ENCODE measurements around the gene MAP3K14.
"Not testable (repeated sequence)": the region's sequence is repeated elsewhere in the genome, so short reads cannot be mapped to it uniquely, and the experiment has no call there.

Gene MAP3K14

GRCh38 chr17:45264988-45265387 lies 51.8 kb downstream of the MAP3K14 start:
- Histone ChIP-seq H3K4me3 (no peak overlapping the region), H3K27ac (no peak overlapping the region)

DNA sequence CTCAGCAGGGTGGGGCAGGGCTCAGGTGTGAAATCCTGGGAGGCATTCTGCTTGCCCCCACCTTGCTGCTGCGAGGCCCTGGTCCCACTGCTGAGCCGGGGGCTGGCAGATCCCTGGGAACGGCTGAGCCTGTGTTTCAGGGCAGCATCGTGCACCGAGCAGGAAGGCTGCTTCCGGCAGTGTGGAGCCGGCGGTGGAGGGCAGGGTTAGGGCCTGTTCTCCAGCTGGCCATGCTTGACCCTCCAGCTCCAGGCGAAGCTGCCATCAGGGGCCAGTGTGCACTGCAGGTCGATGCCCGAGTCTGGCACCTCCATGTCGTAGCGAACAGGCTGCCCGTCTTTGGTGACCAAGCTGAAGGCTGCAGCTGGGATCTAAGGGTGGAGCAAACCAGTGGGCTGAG lies 52.4 kb downstream of the MAP3K14 start:
- peak overlapping the region in 1 of 21 experiments; percentile 10 for H3K27ac ChIP-seq
- H3K4me3 ChIP-seq: no peak overlapping the region

DNA sequence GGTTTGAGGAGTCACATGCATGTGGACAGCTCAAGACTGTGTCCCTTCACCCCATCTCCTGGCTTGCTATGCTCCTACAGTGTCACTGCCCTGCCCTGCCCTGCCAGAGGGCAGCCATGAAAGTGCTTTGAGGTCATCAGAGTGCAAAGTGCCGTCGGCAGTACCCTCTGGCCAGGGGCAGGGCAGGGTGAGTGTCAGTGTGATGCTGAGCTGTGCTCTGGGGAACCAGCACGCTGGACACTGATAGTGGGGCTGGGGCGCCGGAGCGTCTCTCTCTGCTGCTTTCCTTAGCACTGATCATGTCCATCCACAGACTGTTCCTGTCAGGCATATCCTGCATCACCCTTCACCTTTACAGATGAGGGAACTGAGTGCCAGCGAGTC lies 53.4 kb downstream of the MAP3K14 start:
- peak overlapping the region in 8 of 21 experiments; percentile 11 to 87 (median 53) for H3K27ac ChIP-seq

DNA sequence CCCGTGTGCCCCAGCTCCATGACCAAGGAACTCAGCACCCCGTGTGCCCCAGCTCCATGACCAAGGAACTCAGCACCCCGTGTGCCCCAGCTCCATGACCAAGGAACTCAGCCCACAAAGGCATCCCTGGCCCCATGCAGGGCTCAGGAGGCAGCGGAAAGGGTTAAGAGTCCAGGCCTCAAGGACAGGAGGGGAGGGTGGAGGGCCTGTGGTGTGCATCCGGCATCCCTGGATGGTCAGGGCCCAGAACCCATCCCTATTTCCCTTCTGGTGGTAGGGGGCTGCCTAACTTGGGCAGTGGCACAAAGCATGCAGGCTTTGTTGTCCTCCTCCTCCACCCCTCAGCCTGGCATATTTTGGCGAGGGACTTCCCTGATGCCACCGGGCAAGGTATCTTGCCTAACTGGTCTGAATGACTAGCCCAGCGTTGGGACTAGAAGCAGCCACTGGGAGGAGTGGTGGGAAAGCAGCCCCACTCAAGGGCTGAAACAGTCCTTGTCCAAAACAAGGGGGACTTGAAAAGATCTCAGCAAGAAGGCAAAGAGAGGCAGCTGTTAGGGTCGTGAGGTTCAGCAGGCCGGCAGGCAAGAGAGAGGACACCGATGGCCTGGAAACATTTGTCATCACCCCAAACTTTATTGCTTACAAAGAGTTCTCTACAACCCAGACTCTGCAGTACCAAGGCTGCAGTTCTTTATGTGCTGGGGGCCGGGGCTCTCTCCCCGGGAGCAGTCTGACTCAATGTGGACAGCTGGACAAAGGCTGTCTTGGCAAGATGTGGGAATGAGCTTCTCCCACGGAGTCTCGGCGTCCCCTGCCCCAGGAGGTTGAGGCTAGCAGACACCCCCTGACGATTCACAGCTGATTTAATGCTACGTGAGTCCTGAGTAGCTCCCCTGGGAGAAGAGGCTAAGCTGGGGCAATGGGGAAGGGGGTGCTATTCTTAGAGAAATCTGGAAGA lies 54.0 kb downstream of the MAP3K14 start:
- peak overlapping the region in 18 of 21 experiments; percentile 12 to 87 (median 64) for H3K27ac ChIP-seq
- peak overlapping the region in 6 of 7 experiments; percentile 38 to 59 (median 44) for H3K4me3 ChIP-seq

More for the DNA sequence above, 53.4 kb downstream of the MAP3K14 start:
- no peak overlapping the region for H3K4me3 ChIP-seq

GRCh38 chr17:45261577-45262515 lies 55.0 kb downstream of the MAP3K14 start, which contains the start of gene SPATA32:
TSS of gene SPATA32 (minus strand) at chr17:45262094. CDS start at chr17:45262016, 78 bp downstream.
- Histone ChIP-seq H3K27ac (peak within 1 kb of the TSS in 20 of 21 experiments; percentile 12 to 87 (median 58)), H3K4me3 (peak within 1 kb of the TSS; percentile 38 to 59 (median 44))

DNA sequence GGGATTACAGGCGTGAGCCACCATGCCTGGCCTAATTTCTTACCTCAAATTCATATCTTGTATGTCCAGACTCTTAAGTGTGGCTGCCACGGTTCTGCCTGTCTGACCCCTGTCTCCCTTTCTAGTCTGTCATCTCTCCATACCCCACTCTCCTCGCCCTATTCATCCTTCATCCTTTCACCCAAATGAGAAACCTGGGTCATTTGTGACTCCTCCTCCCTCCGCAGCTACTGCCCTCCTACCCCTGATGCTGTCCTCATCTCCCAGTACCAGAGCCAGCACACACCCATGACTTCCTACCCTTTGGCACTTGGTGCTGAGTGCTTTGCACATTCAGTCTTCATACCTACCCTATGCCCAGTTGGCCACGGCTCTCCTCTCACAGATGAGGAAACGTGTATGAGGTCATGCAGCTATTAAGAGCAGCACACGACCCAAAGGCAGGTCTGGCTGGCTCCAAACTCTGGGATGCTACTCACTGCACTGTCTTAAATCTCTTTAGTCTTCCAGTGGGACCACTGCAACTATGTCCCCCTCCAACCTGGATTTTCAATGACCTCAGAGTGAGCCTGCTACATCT lies 56.5 kb downstream of the MAP3K14 start:
- no peak overlapping the region for H3K27ac ChIP-seq
- H3K4me3 ChIP-seq: no peak overlapping the region

DNA sequence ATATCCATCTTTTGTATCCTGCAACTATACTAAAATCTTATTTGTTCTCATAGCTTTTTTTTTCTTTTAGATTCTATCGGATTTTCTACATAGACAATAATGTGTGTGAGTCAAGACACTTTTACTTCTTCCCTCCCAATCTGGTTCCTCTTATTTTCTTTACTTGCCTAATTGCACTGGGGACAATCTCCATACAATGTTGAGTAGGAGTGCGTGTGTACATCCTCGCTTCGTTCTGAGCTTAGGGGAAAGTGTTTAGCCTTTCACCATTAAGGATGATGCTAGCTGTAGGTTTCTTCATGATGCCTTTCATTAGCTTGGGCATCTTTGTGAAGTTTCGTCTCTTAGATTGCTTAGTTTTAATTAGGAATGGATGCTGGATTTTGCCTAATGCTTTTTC lies 57.8 kb downstream of the MAP3K14 start:
- Histone ChIP-seq H3K4me3 (no peak overlapping the region), H3K27ac (no peak overlapping the region)

- H3K4me3 ChIP-seq: no peak overlapping the region
- H3K27ac ChIP-seq: no peak overlapping the region
These were observed 59.7 kb downstream of the MAP3K14 start for GRCh38 chr17:45257115-45257514.

- Histone ChIP-seq H3K27ac (no peak overlapping the region), H3K4me3 (no peak overlapping the region)
These were observed 60.5 kb downstream of the MAP3K14 start for GRCh38 chr17:45256114-45256966.

DNA sequence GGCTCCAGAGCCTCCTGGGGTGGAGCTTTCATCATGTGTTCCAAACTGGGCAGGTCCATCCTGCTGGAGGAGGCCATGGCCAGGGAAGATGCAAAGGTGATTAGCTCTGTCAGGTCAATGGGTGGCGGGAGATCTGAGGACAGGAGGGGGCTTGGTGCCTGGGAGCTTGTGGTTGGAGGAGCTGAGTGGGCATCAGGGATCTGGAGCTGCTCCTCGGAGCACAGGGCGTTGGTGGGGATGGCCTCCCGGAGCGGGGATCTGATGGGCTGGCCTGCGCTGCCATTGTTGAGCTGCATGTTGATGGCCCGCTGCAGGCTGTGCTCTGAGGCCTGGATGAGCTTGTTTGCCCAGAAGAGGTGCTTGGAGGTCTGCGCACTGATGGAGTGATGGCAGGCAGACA lies 61.5 kb downstream of the MAP3K14 start:
- Histone ChIP-seq H3K27ac (no peak overlapping the region), H3K4me3 (no peak overlapping the region)

DNA sequence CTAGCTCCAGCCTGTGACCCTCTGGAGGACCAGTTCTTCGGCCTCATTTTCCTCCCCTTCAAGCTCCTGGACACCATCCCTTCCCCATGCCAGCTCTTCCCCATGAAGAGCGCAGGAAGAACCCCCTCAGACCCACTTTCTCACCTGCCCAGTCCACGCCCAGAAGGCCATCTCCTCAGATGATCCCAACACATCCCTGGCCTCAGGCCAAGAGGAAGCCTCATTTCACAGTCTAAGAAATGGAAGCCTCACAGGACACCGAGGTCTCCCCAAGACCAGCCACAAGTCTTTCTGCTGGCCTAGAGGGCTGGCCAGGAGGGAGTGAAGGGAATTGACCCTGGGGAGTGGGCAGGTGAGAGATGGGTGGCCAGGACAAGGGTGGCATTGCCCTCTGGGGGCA lies 62.9 kb downstream of the MAP3K14 start:
- Histone ChIP-seq H3K27ac (peak overlapping the region in 1 of 21 experiments; percentile 23), H3K4me3 (no peak overlapping the region)

DNA sequence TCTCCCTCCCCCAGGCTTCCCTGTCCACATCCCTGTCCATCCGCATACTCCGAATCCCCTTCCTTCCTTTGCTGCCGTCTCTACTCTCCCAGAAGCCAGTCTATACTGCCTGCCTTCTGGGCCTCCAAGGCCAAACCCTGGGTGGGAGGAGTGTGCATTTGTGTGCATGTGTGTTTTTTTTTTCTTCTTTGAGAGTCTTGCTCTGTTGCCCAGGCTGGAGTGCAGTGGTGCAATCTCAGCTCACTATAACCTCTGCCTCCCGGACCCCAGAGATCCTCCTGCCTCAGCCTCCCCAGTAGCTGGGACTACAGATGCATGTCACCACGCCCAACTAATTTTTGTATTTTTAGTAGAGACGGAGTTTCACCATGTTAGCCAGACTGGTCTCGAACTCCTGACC lies 63.6 kb downstream of the MAP3K14 start:
- H3K4me3 ChIP-seq, H3K27ac ChIP-seq: not testable (repeated sequence)

- no peak overlapping the region for H3K4me3 ChIP-seq
These were observed 64.9 kb downstream of the MAP3K14 start for GRCh38 chr17:45251931-45252330.

GRCh38 chr17:45248132-45248957 lies 68.5 kb downstream of the MAP3K14 start:
- Histone ChIP-seq H3K4me3 (peak overlapping the region; percentile 42 to 79 (median 64)), H3K27ac (peak overlapping the region; percentile 51 to 98 (median 83))

More at GRCh38 chr17:45251931-45252330, 64.9 kb downstream of the MAP3K14 start:
- no peak overlapping the region for H3K27ac ChIP-seq

DNA sequence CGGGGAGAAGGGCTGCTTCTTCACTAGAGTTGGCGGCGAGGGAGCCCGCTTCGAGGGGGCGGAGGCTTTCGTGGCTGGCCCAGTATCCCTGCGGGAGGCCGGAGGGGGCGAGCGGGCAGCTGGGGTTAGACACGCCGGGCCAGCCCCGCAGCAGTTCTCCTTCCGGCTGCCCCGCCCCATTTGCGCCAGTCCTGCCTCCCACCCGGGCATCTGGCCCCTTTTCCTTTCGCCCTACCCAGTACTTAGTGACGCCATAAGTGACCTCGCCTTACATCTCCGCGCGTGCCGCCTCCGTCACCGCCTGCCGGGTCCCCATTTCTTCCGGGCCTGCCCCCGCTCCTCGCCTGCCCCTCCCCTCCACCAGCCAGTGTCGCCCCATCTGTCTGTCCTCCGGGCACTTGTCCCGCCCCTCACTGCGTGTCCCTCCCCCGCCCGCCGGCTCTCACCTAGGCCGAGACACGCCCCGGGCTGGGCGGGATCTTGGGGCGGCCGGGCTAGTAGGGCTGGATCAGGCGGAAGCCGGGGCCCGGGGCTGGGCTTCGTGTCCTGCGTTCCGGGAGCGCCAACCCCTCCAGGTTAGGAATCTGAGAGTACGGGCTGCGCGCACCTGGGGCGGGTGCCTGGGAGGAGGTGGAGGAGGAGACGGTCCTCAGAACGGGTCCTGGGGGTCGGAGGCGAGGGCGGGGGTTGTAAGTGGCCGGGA lies 69.2 kb downstream of the MAP3K14 start:
- peak overlapping the region; percentile 42 to 79 (median 64) for H3K4me3 ChIP-seq
- peak overlapping the region; percentile 51 to 98 (median 83) for H3K27ac ChIP-seq

DNA sequence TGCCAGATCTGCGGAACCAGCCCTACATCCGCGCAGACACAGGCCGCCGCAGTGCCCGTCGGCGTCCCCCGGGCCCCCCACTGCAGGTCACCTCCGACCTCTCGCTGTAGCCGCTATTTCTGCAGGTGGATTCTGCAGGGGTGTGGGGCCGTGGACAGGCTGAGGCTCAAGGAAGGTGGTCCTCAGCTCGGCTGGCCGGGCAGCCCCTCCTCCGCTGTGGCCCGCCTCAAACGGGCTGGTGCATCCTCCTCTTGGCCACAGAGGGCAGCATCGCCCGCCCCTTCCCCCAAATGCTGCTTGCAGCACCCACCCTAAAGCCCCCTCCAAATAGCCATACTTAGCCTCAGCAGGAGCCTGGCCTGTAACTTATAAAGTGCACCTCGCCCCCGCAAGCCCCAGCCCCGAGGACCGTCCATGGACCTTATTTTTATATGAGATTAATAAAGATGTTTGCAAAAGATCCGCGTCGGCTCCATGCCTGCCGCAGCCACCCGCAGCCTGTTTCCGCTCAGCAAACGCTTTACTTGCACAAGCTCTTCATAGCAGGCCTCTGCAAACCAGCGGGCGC lies 69.9 kb downstream of the MAP3K14 start:
- Histone ChIP-seq H3K4me3 (peak overlapping the region; percentile 42 to 79 (median 64)), H3K27ac (peak overlapping the region in 20 of 21 experiments; percentile 59 to 98 (median 84))

DNA sequence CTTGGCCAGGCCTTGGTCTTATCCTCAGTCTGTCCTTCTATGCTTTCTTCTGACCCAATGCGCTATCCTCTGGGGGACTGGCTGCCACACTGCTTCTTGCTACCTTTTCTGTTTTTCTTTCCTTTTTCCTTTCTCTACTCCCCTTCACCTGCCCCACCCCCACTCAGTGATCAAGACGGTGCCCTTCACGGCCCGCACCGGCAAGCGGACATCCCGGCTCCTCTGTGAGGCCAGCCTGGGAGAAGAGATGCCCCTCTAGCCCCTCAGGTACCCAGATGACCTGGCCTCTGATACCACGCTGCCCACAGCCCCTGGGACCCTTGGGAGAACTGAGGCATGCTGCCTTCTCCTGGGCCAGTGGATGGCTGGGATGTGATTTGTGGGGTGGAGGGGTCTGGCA lies 70.5 kb downstream of the MAP3K14 start:
- peak overlapping the region in 2 of 7 experiments; percentile 42 to 74 for H3K4me3 ChIP-seq
- H3K27ac ChIP-seq: peak overlapping the region in 8 of 21 experiments; percentile 76 to 98 (median 88)
